GM12801 (cell line): ENCODE data around the gene ARRDC1.

Experiments used
- TF ChIP-seq, protein P1 (sequence below): IDR thresholded peaks from one replicate; pipeline ENCODE4 v1.5.1; 2011; ENCODE audit warnings: control low read depth; ENCODE audit not compliant: insufficient read length; ENCODE audit errors: extremely low read depth

Gene ARRDC1, protein sequence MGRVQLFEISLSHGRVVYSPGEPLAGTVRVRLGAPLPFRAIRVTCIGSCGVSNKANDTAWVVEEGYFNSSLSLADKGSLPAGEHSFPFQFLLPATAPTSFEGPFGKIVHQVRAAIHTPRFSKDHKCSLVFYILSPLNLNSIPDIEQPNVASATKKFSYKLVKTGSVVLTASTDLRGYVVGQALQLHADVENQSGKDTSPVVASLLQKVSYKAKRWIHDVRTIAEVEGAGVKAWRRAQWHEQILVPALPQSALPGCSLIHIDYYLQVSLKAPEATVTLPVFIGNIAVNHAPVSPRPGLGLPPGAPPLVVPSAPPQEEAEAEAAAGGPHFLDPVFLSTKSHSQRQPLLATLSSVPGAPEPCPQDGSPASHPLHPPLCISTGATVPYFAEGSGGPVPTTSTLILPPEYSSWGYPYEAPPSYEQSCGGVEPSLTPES

DNA sequence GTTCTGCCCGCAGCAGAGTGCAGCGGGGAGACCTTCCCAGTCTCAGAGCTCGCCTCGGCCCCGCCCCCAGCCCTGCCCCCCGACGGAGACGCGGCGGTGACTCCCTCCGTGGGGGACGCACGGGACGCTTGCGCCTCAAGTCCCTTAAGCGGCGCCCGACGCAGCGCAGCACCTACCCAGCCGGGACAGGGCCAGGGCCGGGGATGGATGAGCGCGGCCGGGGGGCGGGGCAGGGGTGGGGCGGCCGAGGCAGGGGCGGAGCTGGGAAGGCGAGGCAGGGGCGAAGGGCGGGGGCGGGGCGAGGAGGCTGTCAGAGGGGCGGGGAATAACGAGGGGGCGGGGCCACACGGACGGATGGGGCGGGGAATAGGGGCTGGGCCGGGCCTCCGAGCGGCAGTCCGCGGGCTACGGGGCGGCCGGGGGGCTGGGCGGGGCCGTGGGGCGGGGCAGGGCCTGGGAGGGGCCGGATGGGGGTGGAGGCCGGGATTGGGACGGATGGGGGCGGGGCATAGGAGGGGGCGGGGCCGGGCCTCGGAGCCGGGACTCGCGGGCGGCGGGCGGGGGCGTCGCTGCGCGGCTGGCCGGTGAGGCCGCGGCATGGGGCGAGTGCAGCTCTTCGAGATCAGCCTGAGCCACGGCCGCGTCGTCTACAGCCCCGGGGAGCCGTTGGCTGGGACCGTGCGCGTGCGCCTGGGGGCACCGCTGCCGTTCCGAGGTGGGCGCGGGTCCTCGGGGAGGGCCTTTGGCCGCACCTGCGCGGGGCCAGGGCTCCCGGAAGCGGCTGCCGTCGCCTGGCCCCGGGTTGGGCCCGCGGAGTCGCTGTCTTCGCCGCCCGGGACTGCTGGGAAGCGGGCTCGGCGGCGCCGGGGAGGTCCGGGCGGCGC lies at the start of gene ARRDC1:
Gene ARRDC1 (plus strand): TSS at position 566 of the 884 bp plus-strand sequence. CDS start 32 bp downstream, at position 598.
- TF ChIP-seq, protein P1, sequence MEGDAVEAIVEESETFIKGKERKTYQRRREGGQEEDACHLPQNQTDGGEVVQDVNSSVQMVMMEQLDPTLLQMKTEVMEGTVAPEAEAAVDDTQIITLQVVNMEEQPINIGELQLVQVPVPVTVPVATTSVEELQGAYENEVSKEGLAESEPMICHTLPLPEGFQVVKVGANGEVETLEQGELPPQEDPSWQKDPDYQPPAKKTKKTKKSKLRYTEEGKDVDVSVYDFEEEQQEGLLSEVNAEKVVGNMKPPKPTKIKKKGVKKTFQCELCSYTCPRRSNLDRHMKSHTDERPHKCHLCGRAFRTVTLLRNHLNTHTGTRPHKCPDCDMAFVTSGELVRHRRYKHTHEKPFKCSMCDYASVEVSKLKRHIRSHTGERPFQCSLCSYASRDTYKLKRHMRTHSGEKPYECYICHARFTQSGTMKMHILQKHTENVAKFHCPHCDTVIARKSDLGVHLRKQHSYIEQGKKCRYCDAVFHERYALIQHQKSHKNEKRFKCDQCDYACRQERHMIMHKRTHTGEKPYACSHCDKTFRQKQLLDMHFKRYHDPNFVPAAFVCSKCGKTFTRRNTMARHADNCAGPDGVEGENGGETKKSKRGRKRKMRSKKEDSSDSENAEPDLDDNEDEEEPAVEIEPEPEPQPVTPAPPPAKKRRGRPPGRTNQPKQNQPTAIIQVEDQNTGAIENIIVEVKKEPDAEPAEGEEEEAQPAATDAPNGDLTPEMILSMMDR: no peak

DNA sequence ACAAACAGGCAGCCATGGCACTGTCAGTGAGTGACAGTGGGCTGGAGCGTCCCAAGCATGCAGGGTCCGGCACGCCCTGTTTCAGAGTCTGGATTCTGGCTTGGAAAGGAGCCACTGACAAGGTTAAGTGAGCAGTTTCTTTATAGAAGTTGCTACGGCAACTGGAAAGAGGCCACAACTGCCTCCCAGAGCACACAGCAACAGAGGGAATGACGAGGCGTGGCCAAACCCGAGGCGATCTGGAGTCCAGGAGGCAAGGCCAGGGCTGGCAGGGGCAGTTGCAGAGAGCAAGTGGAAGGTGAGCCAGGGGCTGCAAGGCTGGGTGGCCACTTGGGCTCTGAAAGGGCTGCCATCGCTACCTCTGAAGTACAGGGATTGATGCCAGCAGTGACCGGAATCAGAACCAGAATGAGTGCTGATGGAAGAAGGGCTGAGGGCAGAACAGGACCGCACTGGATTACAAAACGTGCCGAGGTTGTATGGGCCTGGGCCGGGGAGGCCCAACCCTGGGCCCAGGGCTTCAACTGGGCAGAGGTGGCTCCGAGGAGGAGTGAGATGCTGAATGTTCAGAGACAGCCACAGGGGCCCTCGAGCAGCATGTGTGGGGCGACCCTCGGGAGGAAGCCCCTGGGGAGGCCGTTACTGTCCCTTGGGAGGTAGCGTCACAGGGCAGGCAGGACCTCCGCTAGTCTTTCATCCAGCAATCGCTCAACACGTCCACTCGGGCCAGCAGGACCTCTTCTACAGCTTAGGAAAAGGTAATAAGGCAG lies 49.2 kb upstream of the ARRDC1 start:
- TF ChIP-seq, protein P1: no peak

DNA sequence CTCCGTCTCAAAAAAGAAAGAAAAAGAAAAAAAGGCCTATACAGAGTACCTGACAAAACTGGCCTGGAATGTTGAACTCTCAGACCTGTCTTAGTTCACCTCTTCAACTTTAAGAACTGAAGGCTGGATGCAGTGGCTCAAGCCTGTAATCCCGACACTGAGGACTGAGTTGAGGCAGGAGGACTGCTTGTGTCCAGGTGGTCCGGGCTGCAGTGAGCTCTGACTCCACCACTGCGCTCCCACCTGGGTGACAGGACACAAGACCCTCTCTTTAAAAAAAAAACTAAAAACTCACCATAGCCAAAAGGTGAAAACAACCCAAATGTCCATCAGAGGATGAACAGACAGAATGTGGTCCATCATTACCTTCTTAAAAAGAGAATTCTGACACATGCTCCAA lies 47.4 kb upstream of the ARRDC1 start:
- TF ChIP-seq, protein P1: no peak

DNA sequence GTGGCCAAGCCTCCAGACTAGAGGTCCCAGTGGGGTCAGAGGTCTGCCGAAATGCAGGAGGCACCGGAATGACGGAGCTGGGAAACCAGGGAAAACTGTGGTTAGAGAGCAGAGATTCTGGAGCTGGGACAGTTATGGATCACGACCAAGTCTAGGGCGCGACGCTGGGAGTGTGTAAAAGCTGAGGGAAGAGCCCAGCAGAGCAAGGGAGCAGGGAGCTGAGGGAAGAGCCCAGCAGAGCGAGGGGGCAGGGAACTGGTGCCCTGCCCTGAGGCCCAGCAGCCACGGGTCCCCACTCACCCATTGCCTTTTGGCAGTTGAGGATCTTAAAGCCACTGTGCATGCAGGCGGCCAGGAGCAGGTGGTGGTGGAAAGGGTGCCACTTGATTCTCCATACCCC lies 41.4 kb upstream of the ARRDC1 start:
- TF ChIP-seq, protein P1: no peak

DNA sequence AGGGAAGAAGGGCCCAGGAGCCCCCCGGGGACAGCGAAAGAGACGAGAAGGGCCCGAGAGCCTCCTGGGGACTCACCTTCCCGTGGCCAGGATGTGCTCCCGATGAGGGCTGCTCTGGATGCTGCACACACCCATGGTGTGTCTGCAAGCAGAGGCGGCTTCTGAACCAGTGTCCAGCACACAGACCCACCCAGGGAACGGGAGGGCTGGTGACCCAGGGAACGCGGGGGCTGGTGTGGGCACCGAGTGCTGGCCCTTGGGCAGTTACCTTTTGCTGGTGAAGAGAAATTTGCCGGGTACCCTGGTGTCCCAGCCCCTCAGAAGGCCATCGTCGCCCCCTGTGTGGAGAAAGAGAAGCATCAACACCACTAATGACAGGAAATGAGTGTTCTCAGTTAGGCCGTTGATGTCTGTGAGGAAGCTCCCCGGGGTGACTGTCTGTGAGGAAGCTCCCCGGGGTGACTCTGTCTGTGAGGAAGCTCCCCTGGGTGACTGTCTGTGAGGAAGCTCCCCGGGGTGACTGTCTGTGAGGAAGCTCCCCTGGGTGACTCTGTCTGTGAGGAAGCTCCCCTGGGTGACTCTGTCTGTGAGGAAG lies 40.6 kb upstream of the ARRDC1 start:
- TF ChIP-seq, protein P1: no peak

DNA sequence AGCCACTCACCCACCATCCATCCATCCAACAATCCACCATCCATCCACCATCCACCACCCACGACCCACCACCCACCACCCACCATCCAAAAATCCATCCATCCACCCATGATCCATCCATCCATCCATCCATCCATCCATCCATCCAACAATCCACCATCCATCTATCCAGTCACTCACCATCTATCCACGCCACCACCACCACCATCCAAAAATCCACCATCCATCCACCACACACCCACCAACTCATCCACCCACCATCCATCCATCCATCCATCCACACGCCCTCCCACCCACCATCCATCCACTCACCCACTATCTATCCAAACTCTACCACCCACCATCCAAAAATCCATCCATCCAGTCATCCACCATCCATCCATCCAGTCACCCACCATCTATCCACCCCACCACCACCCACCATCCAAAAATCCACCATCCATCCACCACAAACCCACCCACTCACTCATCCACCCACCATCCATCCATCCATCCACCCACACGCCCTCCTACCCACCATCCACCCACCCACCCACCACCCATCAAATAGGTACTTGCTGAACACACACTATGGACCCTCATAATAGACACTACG lies 35.8 kb upstream of the ARRDC1 start:
- TF ChIP-seq, protein P1: no peak
